Bronchial epithelial cell (primary cell): ENCODE results near the gene FBXL4. TPM values are rescaled to one million over a fixed set of nuclear protein-coding genes. Genes with fewer than 3 reads are reported as not detected.

ENCODE experiments used
- DNase-seq: peaks from one replicate; pipeline ENCODE4 v3.0.0-alpha.2; 2010; ENCODE audit warnings: low read depth
- FAIRE-seq: peaks from 2 replicates; lab custom pipeline; 2011; peaks lifted over from hg19 to GRCh38; lab: Jason Lieb, UNC
- H3K27me3 ChIP-seq: 2 replicates; pipeline ENCODE4 v1.5.1; 2011; ENCODE audit warnings: low read length; ENCODE audit not compliant: control insufficient read depth, insufficient read depth
- H3K36me3 ChIP-seq: 2 replicates; pipeline ENCODE4 v1.5.1; 2011; ENCODE audit warnings: low read length; ENCODE audit not compliant: control insufficient read depth, insufficient read depth
- H3K4me3 ChIP-seq: 2 replicates; pipeline ENCODE4 v1.5.1; 2011; ENCODE audit warnings: mild to moderate bottlenecking, low read depth, low read length, control low read depth
- total RNA-seq: library from RNA; depleted of rRNA; stranded (reverse); fragments of >200 nt; gene quantifications from 2 replicates; pipeline ENCODE4 v1.2.1, GENCODE V29; 2014
- TF ChIP-seq, protein P1 (sequence below): IDR thresholded peaks from 2 replicates; pipeline ENCODE4 v1.5.1; 2011; ENCODE audit warnings: mild to moderate bottlenecking, moderate library complexity, low read length, control low read depth, inconsistent platforms; ENCODE audit not compliant: insufficient read depth, severe bottlenecking

The FBXL4 gene
- total RNA-seq, 1 donor from 2014 or later: 12.9 TPM

DNA sequence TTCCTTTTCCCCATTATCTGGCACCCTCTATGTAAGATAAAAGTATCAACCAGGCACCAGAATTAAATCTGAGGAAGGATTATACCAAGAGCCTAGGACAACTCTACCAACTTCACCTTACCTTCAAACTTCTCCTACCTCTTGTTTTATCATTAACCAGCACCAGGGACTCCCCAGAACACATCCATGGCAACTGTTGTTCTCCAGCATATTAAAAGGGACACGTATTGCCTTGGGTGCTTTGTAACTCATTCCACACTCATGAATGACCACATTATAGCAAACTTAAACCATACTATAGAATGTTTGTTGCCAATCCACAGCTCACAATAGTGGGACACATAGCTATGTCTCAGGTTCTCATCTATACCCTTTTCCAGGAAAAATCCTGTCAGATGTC is 11.9 kb upstream of the FBXL4 start:
- no peak for DNase-seq
- no peak for FAIRE-seq

DNA sequence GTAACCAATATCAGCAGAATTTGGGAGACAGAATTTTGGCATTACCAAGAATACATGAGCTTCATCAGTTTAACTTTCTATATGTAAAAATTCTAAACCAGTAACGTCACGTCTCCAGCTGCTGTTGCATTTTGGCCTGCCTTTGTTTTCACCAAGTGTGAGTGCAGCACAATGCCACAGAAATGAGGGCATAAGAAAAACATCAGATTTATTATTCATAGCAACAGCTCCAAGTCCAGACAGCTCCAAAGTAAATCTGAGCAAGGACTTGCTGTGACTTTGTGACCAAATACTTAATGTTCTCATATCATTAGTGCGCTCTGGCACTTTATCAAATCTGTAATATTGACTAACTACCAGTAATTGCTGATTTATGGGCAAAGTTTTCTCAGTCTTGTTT is 11.0 kb upstream of the FBXL4 start:
- H3K27me3 ChIP-seq: no peaks in the 10 kb centered on the region
- FAIRE-seq (no peak), DNase-seq (peak; percentile 54)
- H3K4me3 ChIP-seq: no peak overlapping the region
- TF ChIP-seq, protein P1, sequence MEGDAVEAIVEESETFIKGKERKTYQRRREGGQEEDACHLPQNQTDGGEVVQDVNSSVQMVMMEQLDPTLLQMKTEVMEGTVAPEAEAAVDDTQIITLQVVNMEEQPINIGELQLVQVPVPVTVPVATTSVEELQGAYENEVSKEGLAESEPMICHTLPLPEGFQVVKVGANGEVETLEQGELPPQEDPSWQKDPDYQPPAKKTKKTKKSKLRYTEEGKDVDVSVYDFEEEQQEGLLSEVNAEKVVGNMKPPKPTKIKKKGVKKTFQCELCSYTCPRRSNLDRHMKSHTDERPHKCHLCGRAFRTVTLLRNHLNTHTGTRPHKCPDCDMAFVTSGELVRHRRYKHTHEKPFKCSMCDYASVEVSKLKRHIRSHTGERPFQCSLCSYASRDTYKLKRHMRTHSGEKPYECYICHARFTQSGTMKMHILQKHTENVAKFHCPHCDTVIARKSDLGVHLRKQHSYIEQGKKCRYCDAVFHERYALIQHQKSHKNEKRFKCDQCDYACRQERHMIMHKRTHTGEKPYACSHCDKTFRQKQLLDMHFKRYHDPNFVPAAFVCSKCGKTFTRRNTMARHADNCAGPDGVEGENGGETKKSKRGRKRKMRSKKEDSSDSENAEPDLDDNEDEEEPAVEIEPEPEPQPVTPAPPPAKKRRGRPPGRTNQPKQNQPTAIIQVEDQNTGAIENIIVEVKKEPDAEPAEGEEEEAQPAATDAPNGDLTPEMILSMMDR: no peak
- H3K36me3 ChIP-seq: no peaks in the 10 kb centered on the region

More for the DNA sequence above, 11.9 kb upstream of the FBXL4 start:
- Histone ChIP-seq H3K4me3 (no peak overlapping the region), H3K27me3 (no peaks in the 10 kb centered on the region), H3K36me3 (no peaks in the 10 kb centered on the region)
- TF ChIP-seq, protein P1: no peak

DNA sequence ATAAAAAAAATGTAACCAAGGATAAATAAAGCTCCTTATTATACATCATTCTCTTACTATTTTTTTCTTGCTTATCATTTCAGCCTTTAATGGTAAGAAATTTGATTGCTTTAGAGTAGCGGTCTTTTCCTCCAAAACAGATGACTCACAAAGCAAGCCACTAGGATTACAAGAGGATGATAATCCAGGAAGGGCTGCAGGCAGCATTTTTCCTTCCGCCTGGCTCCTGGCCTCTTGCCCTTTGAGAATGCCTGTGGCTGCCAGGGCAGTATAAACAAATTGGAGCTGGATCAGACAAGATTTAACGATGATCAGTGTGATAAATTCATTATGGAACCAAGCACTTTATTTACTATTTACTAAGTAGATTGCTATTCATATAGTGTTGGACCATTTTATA is 9.7 kb upstream of the FBXL4 start:
- peak; percentile 68 for DNase-seq
- FAIRE-seq: no peak
- TF ChIP-seq, protein P1: no peak
- no peaks in the 10 kb centered on the region for H3K36me3 ChIP-seq
- H3K27me3 ChIP-seq: no peaks in the 10 kb centered on the region
- H3K4me3 ChIP-seq: no peak overlapping the region

DNA sequence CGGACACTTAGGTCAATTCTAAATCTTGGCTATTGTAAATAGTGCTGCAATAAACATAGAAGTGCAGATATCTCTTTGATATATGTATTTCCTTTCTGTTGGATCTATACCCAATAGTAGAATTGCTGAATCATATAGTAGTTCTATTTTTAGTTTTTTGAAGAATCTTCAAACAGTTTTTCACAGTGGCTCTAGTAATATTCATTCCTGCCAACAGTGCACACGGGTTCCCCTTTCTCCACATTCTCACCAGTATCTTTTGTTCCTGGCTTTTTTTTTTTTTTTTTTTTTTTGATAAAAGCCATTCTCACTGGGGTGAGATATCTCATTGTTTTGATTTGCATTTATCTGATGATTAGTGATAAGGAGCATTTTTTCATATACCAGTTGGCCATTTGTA is 1.8 kb upstream of the FBXL4 start:
- Histone ChIP-seq H3K27me3 (no peaks in the 10 kb centered on the region), H3K36me3 (no peaks in the 10 kb centered on the region), H3K4me3 (no peak overlapping the region)
- FAIRE-seq: no peak
- TF ChIP-seq, protein P1: no peak
- no peak for DNase-seq

DNA sequence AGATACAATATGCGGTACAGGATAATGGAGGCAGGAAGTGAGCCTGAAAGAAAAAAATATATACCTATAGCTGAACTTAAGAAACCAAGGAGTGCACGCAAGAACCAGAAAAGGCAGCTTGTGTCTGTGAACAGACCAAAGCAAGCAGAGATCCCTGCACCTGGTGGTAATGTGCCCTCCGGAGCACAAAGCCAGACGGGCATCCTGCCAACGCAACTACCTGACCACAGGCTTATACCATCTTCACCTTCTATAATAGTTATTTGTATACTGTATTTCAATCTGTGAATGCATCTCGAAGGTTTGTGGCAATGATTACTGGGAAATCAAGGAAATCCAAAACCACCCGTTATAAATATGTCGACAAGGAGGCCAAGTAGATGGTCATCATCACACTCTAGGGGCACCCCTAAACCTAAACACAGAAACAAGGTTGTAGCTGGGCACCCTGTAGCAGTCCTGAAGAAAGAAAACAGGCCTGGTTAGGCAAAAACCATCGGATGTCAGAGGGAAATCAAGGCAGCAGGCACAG is 801 bp downstream of the FBXL4 start:
- no peaks in the 10 kb centered on the region for H3K27me3 ChIP-seq
- TF ChIP-seq, protein P1: no peak

DNA sequence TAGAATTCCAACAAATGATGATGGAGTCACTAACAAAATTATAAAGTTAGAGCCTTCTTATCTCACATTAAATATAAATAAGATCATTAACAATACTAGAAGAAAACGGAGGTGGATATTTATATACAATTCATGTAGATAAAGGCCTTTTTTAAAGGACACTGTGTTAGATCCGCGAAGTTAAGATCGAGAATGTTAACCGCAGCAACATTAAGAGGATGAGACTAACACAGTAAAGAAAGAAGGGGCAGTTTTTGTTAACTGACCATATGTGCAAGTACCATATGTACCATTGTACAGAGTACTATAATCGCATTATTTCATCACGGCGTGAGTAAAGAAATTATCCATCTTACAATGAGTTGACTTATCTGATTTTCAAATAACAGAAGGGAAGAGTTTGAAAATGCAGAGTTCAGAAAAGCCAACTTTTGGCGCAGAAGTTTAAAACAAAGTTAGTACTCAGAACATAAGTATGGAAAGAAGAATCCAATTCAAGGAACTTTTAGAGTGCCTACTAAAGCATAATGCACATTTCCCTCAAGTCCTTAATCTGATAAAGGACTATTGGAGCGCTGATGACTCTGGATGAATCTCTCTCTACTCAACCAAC is 1.4 kb downstream of the FBXL4 start:
- no peak for DNase-seq
- Histone ChIP-seq H3K4me3 (peak overlapping the region; percentile 67), H3K36me3 (no peaks in the 10 kb centered on the region), H3K27me3 (no peaks in the 10 kb centered on the region)
- no peak for FAIRE-seq
- TF ChIP-seq, protein P1: no peak

More for the DNA sequence above, 801 bp downstream of the FBXL4 start:
- Histone ChIP-seq H3K36me3 (no peaks in the 10 kb centered on the region), H3K4me3 (peak overlapping the region; percentile 67)
- DNase-seq: peak; percentile 45
- no peak for FAIRE-seq
